ENCODE data around the gene CCDC6.

DNA sequence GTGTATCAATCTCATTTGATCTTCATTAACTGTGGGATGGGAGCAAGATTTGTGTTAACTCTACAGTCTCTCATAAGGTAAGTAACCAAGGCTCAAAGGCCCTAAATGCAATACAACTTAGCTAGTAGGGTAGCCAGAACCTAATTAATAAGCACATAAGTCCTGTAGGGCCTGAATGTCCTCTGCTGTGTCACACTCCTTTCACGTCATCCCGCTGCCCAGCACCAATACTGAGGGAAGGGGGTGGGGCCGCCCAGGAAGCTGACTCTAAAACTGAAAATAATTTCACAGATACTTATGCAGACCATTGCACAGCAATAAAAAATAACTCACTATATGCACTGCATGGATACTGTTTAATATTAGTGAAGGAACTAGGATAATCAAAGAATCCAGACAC, 13.7 kb downstream of the CCDC6 start:
- TF ChIP-seq CTCF (conservative IDR thresholded peaks at IDR 0.05; ENCODE audit: low read depth, low read length) (no peak), POLR2A (IDR thresholded peaks at IDR 0.05; ENCODE audit: low read depth, low read length) (no peak), RFX5 (IDR thresholded peaks at IDR 0.05; ENCODE audit: low read depth, low read length) (no peak), RAD21 (IDR thresholded peaks at IDR 0.05; ENCODE audit: low read length) (no peak)

All from IMR-90 (cell line).